IPS DF 6.9 (cell line): ENCODE results near the gene NEGR1.

Experiments
- DNase-seq: peaks from one replicate; pipeline ENCODE4 v3.0.0-alpha.2; 2013; ENCODE audit warnings: low read depth, low spot score
- H3K27ac ChIP-seq: one replicate; pipeline ENCODE4 v1.5.1; 2013; ENCODE audit warnings: low read length, control low read depth
- H3K27me3 ChIP-seq: 2 replicates; pipeline ENCODE4 v1.6.1; 2013; ENCODE audit warnings: mild to moderate bottlenecking, low read length; ENCODE audit not compliant: control insufficient read depth, insufficient read depth
- H3K36me3 ChIP-seq: 2 replicates; pipeline ENCODE4 v1.6.1; 2013; ENCODE audit warnings: low read length; ENCODE audit not compliant: control insufficient read depth, insufficient read depth
- H3K4me1 ChIP-seq: 2 replicates; pipeline ENCODE4 v1.6.1; 2013; ENCODE audit warnings: low read length; ENCODE audit not compliant: control insufficient read depth, insufficient read depth
- H3K4me3 ChIP-seq: 2 replicates; pipeline ENCODE4 v1.5.1; 2013; ENCODE audit warnings: mild to moderate bottlenecking, low read length
- H3K9me3 ChIP-seq: 2 replicates; pipeline ENCODE4 v1.6.1; 2013; ENCODE audit warnings: low read length, inconsistent platforms; ENCODE audit not compliant: control insufficient read depth, insufficient read depth
- WGBS: extraction: QIAGEN DNeasy Blood & Tissue Kit; methylation state at CpG from one replicate; pipeline ENCODE4 v1.1.7; 2013; ENCODE audit warnings: mixed read lengths, missing lambda C conversion rate; ENCODE audit not compliant: insufficient read length, insufficient coverage; 5-methylcytosine and 5-hydroxymethylcytosine counted together

The NEGR1 gene

DNA sequence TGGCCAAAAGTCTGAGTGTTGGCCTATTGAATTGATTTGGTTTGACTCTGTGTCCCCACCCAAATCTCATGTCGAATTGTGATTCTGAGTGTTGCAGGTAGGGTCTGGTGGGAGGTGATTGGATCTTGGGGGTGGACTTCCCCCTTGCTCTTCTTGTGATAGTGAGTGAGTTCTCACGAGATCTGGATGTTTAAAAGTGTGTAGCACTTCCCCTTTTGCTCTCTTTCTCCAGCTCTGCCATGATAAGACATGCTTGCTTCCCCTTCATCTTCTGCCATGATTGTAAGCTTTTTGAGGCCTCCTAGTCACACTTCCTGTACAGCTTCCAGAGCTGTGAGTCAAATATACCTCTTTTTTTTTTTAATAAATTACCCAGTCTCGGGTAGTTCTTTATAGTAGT, 904.5 kb downstream of the NEGR1 start:
- no CpG with 5 or more reads among the region's 3 CpGs for WGBS
- Histone ChIP-seq H3K4me1 (no peaks in the 10 kb centered on the region), H3K9me3 (no peaks in the 10 kb centered on the region), H3K36me3 (no peaks in the 10 kb centered on the region), H3K27ac (no peak overlapping the region), H3K4me3 (no peak overlapping the region), H3K27me3 (no peaks in the 10 kb centered on the region)
- no peak for DNase-seq

DNA sequence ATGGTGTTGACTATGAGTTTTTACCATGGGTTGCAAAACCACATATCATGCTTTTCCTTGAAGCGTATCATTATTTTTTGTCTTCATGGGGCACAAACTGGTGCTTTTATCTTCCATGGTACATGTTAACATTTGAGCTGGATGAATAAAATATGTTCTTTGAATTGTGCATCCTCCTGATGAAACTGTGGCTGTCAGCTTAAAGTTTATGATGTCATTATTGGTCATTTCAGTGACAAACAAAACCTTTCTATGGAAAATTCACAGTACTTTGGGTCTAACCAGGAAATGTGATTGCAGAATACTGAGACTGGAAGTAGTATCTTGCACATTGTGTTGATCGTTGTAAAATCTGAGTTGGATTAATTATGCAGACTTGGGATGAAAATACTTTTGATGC, 909.8 kb downstream of the NEGR1 start:
- Histone ChIP-seq H3K27ac (no peak overlapping the region), H3K9me3 (no peaks in the 10 kb centered on the region), H3K4me1 (no peaks in the 10 kb centered on the region), H3K27me3 (no peaks in the 10 kb centered on the region), H3K4me3 (no peak overlapping the region), H3K36me3 (no peaks in the 10 kb centered on the region)
- no CpG with 5 or more reads among the region's 2 CpGs for whole genome bisulfite sequencing
- DNase-seq: no peak

DNA sequence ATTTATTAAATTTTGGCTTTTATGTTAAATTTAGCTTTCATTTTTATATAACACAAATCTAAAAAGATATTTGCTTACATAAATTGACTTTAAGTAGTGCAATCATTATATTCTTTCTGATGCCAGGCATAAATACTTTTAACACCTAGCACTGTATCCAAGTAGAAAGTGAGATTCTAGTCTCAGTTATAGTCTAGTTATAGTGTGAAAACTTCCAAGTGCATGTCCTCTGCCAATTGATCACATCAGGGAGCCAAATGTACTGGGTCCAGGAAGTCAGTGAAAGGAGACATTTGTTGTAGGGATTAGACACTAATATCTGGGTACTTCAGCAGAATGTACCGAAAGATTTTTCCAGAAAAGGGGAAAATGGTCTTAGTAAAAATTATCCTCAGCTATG, 910.8 kb downstream of the NEGR1 start:
- Histone ChIP-seq H3K27me3 (no peaks in the 10 kb centered on the region), H3K36me3 (no peaks in the 10 kb centered on the region), H3K4me3 (no peak overlapping the region), H3K4me1 (no peaks in the 10 kb centered on the region), H3K27ac (no peak overlapping the region), H3K9me3 (no peaks in the 10 kb centered on the region)
- no peak for DNase-seq
- WGBS: no CpG with 5 or more reads among the region's 1 CpG

DNA sequence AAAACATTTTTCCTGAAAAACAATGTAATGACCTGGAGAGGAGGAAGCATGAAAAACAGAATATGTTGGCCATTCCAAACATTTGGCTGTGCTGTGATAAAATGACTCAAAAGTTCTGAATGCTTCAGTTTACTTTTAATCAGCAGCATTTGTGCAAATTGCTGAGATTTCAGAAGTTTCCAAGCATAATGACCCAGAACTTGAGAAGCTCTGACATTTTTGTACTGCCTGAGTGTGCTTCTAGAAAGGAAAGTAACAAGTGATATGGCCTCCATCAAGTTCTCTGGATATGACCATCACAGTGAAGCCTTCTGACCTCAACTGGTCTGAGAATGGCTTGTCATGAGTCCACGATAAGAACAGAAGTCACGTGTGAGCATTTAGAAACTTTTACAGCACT, 918.1 kb downstream of the NEGR1 start:
- Histone ChIP-seq H3K4me1 (no peaks in the 10 kb centered on the region), H3K4me3 (no peak overlapping the region), H3K36me3 (no peaks in the 10 kb centered on the region), H3K9me3 (no peaks in the 10 kb centered on the region), H3K27ac (no peak overlapping the region), H3K27me3 (no peaks in the 10 kb centered on the region)
- no peak for DNase-seq
- no CpG with 5 or more reads among the region's 2 CpGs for WGBS

DNA sequence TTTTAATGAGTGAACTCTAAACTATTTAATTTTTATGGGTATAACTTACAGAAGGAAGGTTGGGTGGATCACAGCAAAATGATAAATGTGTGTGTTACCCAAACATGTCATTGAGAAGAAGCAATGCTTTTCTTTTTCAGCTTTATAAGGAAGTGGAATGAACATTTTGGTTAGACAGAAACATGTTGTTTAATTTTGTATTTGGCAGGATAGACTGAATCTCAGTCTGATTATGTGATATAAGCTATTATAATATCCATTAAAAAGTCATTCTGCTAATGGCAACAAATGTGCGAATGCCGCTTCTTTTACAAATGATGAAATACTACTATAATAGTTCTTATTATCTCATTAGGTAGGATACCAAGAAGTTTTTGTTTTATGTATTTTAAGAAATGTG, 919.6 kb downstream of the NEGR1 start:
- H3K36me3 ChIP-seq: no peaks in the 10 kb centered on the region
- H3K9me3 ChIP-seq: no peaks in the 10 kb centered on the region
- H3K27ac ChIP-seq: no peak overlapping the region
- WGBS: no CpG with 5 or more reads among the region's 2 CpGs
- H3K4me3 ChIP-seq: no peak overlapping the region
- no peaks in the 10 kb centered on the region for H3K27me3 ChIP-seq
- no peak for DNase-seq
- H3K4me1 ChIP-seq: no peaks in the 10 kb centered on the region

DNA sequence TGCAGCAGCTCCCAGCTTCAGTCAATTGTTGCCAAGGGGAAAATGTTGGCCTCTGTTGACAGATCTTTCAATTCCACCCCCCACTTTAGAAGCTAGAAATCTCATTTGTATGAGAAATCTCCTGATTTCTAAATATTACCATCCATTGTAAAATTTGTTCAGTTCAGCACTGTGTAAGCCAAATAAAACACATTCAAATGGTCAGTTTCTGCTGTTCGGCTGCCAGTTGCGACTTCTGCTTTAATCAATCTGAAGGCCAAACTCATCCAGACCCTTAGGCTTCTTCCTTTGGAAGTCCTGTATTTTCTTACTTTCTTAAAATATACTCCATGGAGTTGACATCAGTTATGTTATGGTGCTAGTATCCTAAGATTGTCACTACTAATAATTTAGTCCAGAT, 920.3 kb downstream of the NEGR1 start:
- Histone ChIP-seq H3K4me3 (no peak overlapping the region), H3K36me3 (no peaks in the 10 kb centered on the region), H3K27me3 (no peaks in the 10 kb centered on the region), H3K27ac (no peak overlapping the region), H3K9me3 (no peaks in the 10 kb centered on the region), H3K4me1 (no peaks in the 10 kb centered on the region)
- WGBS: no CpG with 5 or more reads among the region's 2 CpGs
- DNase-seq: no peak

DNA sequence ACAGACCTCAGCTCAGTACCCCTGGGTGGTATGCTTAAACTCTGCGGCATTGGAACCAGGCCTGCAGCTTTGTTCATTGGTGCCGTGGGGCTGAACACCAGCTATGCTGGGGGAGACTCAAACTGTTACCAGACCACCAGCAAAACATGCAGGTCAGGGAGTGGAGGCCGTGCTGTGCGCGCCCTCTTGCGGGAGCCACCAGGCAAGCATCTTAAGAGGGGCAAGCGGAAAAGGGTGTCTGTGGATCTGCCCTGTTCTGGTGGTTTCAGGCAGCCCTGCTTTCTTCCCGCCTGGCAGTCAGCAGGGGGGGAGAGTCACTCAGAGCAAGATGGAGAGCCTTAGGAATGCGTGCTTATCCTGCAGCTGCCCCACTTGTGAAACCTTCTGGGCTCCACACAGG, 924.6 kb downstream of the NEGR1 start:
- no peak overlapping the region for H3K4me3 ChIP-seq
- no CpG with 5 or more reads among the region's 9 CpGs for WGBS
- DNase-seq: no peak
- H3K27me3 ChIP-seq: no peaks in the 10 kb centered on the region
- no peaks in the 10 kb centered on the region for H3K9me3 ChIP-seq
- no peak overlapping the region for H3K27ac ChIP-seq
- H3K4me1 ChIP-seq: no peaks in the 10 kb centered on the region
- H3K36me3 ChIP-seq: no peaks in the 10 kb centered on the region

DNA sequence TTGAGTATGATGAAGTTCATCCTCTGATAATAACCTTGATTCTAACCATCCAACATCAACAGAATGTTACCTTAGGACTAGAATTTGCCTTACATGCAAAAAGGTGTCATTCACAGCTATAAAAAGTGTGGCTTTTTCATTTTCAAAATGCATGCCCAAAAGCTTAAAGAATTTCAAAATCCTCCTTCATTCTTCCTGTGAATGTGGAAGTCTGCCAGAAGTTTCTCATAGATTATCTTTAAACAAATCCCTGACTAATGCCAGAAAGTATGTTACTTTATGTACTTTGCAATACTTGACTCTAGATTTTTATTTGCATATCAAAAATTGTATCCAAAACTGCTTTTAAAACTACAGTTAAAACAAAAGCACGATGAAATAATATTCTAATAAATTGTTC, 930.9 kb downstream of the NEGR1 start:
- no peak overlapping the region for H3K4me3 ChIP-seq
- no peaks in the 10 kb centered on the region for H3K4me1 ChIP-seq
- no peak overlapping the region for H3K27ac ChIP-seq
- H3K9me3 ChIP-seq: no peaks in the 10 kb centered on the region
- no peaks in the 10 kb centered on the region for H3K36me3 ChIP-seq
- WGBS: no CpG with 5 or more reads among the region's 1 CpG
- DNase-seq: no peak
- no peaks in the 10 kb centered on the region for H3K27me3 ChIP-seq

DNA sequence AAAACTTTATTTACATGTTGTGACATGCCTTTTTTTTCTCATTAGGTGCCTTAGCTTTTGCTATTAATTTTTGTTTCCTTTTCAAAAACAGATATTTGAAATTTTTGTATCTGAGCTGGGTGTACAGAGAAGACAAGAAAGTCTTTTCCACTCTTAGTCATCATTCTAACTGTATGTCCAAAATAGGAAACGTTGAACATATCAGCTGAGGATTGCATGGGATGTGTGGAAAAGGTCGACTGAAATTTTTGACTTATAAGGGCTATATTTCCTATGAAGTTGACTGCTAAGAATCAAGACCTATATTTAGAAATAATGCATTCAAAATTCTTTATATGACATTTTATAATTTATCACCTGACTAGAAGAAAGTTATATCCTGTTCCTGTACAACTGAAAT, 931.5 kb downstream of the NEGR1 start:
- no peak for DNase-seq
- Histone ChIP-seq H3K4me3 (no peak overlapping the region), H3K9me3 (no peaks in the 10 kb centered on the region), H3K27ac (no peak overlapping the region), H3K36me3 (no peaks in the 10 kb centered on the region), H3K4me1 (no peaks in the 10 kb centered on the region), H3K27me3 (no peaks in the 10 kb centered on the region)
- no CpG with 5 or more reads among the region's 2 CpGs for WGBS

DNA sequence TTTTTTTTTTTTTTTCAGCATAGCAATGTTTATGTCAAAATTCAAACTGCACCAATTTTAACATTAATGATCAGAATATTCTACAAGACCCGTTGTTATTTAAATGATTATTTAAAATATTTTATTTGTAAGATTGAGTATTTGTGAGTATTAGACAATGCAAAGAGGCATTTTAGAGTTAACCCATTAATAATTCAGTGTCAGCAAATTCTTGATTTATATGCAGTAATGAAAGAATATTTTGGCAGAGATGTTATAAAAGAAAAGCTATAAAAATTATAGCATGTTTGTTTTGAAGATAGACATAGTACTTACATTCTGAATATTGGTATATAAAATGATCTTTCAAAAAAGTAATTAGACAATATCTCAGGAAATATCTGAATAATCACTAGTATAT, 932.0 kb downstream of the NEGR1 start:
- Histone ChIP-seq H3K4me3 (no peak overlapping the region), H3K9me3 (no peaks in the 10 kb centered on the region), H3K27me3 (no peaks in the 10 kb centered on the region; the same call in 1 of the 2 replicates), H3K36me3 (no peaks in the 10 kb centered on the region), H3K4me1 (no peaks in the 10 kb centered on the region), H3K27ac (no peak overlapping the region)
- no peak for DNase-seq
- WGBS: 100% methylated on average over 1 of the region's 1 CpG
